ENCODE measurements around the gene TNFRSF12A.
"Not testable (repeated sequence)": the region's sequence is repeated elsewhere in the genome, so short reads cannot be mapped to it uniquely, and the experiment has no call there.

DNA sequence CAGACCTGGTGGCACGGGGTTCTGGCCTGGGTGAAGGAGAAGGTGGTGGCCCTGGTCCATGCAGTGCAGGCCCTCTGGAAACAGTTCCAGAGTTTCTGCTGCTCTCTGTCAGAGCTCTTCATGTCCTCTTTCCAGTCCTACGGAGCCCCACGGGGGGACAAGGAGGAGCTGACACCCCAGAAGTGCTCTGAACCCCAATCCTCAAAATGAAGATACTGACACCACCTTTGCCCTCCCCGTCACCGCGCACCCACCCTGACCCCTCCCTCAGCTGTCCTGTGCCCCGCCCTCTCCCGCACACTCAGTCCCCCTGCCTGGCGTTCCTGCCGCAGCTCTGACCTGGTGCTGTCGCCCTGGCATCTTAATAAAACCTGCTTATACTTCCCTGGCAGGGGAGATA lies 49.0 kb downstream of the TNFRSF12A start:
- TF ChIP-seq, protein P1, sequence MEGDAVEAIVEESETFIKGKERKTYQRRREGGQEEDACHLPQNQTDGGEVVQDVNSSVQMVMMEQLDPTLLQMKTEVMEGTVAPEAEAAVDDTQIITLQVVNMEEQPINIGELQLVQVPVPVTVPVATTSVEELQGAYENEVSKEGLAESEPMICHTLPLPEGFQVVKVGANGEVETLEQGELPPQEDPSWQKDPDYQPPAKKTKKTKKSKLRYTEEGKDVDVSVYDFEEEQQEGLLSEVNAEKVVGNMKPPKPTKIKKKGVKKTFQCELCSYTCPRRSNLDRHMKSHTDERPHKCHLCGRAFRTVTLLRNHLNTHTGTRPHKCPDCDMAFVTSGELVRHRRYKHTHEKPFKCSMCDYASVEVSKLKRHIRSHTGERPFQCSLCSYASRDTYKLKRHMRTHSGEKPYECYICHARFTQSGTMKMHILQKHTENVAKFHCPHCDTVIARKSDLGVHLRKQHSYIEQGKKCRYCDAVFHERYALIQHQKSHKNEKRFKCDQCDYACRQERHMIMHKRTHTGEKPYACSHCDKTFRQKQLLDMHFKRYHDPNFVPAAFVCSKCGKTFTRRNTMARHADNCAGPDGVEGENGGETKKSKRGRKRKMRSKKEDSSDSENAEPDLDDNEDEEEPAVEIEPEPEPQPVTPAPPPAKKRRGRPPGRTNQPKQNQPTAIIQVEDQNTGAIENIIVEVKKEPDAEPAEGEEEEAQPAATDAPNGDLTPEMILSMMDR (tag by site-specific recombination; IDR thresholded peaks at IDR 0.05), result not testable (repeated sequence)
- not testable (repeated sequence) for TF ChIP-seq ATF2 (tag by site-specific recombination; IDR thresholded peaks at IDR 0.05; ENCODE audit: low read depth); ZBTB7A (tag by site-specific recombination; IDR thresholded peaks at IDR 0.05; ENCODE audit: low read depth); ZNF558 (tag by site-specific recombination; IDR thresholded peaks at IDR 0.05); ZBTB21 (tag by site-specific recombination; IDR thresholded peaks at IDR 0.05); ZNF280C (tag by site-specific recombination; IDR thresholded peaks at IDR 0.05); BCL11B (tag by site-specific recombination; IDR thresholded peaks at IDR 0.05; ENCODE audit: low read depth); ZFP37 (tag by site-specific recombination; IDR thresholded peaks at IDR 0.05); REPIN1 (tag by site-specific recombination; IDR thresholded peaks at IDR 0.05; ENCODE audit: low read depth); KLF7 (tag by site-specific recombination; IDR thresholded peaks at IDR 0.05; ENCODE audit: borderline replicate concordance); ZNF138 (tag by site-specific recombination; IDR thresholded peaks at IDR 0.05; ENCODE audit: borderline replicate concordance); KLF8 (tag by site-specific recombination; IDR thresholded peaks at IDR 0.05); ZNF223 (tag by site-specific recombination; IDR thresholded peaks at IDR 0.05); ZNF792 (tag by site-specific recombination; IDR thresholded peaks at IDR 0.05)
